Erythroblast (primary cell): Measurements from ENCODE around the gene PITPNM1.

Experiments
- GATA1 ChIP-seq: IDR thresholded peaks from 2 replicates; pipeline ENCODE4 v1.6.1; 2011; ENCODE audit warnings: low read depth, mild to moderate bottlenecking, control low read depth, low read length, moderate library complexity
- POLR2A ChIP-seq: IDR thresholded peaks from 2 replicates; pipeline ENCODE4 v1.6.1; 2011; ENCODE audit warnings: mild to moderate bottlenecking, low read length

- no peak for TF ChIP-seq POLR2A
- TF ChIP-seq GATA1, result no peak
Measured at GRCh38 chr11:67516806-67517205, 11.6 kb upstream of the PITPNM1 start.
